H9 (cell line): Measurements from ENCODE around the gene EMC9. TPM values are rescaled to one million over a fixed set of nuclear protein-coding genes. Genes with fewer than 3 reads are reported as not detected.

Experiments
- DNase-seq: peaks from one replicate; pipeline ENCODE4 v3.0.0-alpha.2; 2017
- H2AFZ ChIP-seq: one replicate; pipeline ENCODE4 v1.6.1; 2013; ENCODE audit warnings: mild to moderate bottlenecking, low read length, control low read depth, moderate library complexity
- H2AK5ac ChIP-seq: 2 replicates; pipeline ENCODE4 v1.6.1; 2013; ENCODE audit warnings: low read length, control low read depth, mixed read lengths; ENCODE audit not compliant: insufficient read length
- H2BK120ac ChIP-seq: one replicate; pipeline ENCODE4 v1.6.1; 2013; ENCODE audit warnings: low read depth, mild to moderate bottlenecking, low read length, control low read depth, inconsistent platforms; ENCODE audit not compliant: poor library complexity, severe bottlenecking
- H2BK12ac ChIP-seq: 2 replicates; pipeline ENCODE4 v1.6.1; 2013; ENCODE audit warnings: low read length, control low read depth, mixed read lengths, low read depth; ENCODE audit not compliant: insufficient read length
- H2BK15ac ChIP-seq: 2 replicates; pipeline ENCODE4 v1.6.1; 2013; ENCODE audit warnings: low read depth, low read length, control low read depth
- H2BK20ac ChIP-seq: one replicate; pipeline ENCODE4 v1.6.1; 2013; ENCODE audit warnings: low read depth, mild to moderate bottlenecking, low read length, control low read depth, inconsistent platforms; ENCODE audit not compliant: poor library complexity, severe bottlenecking
- H2BK5ac ChIP-seq: 2 replicates; pipeline ENCODE4 v1.6.1; 2013; ENCODE audit warnings: low read length, control low read depth, mixed read lengths; ENCODE audit not compliant: insufficient read length
- H3K14ac ChIP-seq: 2 replicates; pipeline ENCODE4 v1.6.1; 2013; ENCODE audit warnings: low read length, control low read depth; ENCODE audit not compliant: insufficient read depth
- H3K18ac ChIP-seq: 2 replicates; pipeline ENCODE4 v1.6.1; 2013; ENCODE audit warnings: low read depth, mild to moderate bottlenecking, mixed read lengths, low read length, control low read depth; ENCODE audit not compliant: insufficient read length
- H3K23ac ChIP-seq: 2 replicates; pipeline ENCODE4 v1.6.1; 2013; ENCODE audit warnings: low read length, control low read depth, mixed read lengths, low read depth; ENCODE audit not compliant: insufficient read length
- H3K23me2 ChIP-seq: 2 replicates; pipeline ENCODE4 v1.6.1; 2013; ENCODE audit warnings: low read depth, mild to moderate bottlenecking, mixed read lengths, low read length, control low read depth; ENCODE audit not compliant: insufficient read length, poor library complexity, severe bottlenecking
- H3K27ac ChIP-seq: 2 replicates; pipeline ENCODE4 v1.5.1; 2013; ENCODE audit warnings: low read length, control low read depth, mixed read lengths, low read depth; ENCODE audit not compliant: insufficient read length
- H3K27me3 ChIP-seq: 2 replicates; pipeline ENCODE4 v1.6.1; 2013; ENCODE audit warnings: low read length, control low read depth, inconsistent platforms; ENCODE audit not compliant: insufficient read depth
- H3K4ac ChIP-seq: 2 replicates; pipeline ENCODE4 v1.6.1; 2013; ENCODE audit warnings: low read depth, mild to moderate bottlenecking, control low read depth, inconsistent platforms, low read length, moderate library complexity
- H3K4me1 ChIP-seq: 2 replicates; pipeline ENCODE4 v1.6.1; 2013; ENCODE audit warnings: low read length, control low read depth, inconsistent platforms; ENCODE audit not compliant: insufficient read depth
- H3K4me2 ChIP-seq: 2 replicates; pipeline ENCODE4 v1.6.1; 2013; ENCODE audit warnings: low read length, control low read depth, mixed read lengths; ENCODE audit not compliant: insufficient read length, insufficient read depth
- H3K56ac ChIP-seq: 2 replicates; pipeline ENCODE4 v1.6.1; 2013; ENCODE audit warnings: low read depth, mild to moderate bottlenecking, mixed read lengths, low read length, control low read depth; ENCODE audit not compliant: insufficient read length
- H3K79me1 ChIP-seq: 2 replicates; pipeline ENCODE4 v1.6.1; 2013; ENCODE audit warnings: low read depth, mild to moderate bottlenecking, moderate library complexity, low read length, control low read depth, inconsistent platforms; ENCODE audit not compliant: insufficient read depth, poor library complexity, severe bottlenecking
- H3K79me2 ChIP-seq: 2 replicates; pipeline ENCODE4 v1.6.1; 2013; ENCODE audit warnings: low read length, control low read depth, inconsistent platforms; ENCODE audit not compliant: insufficient read depth
- H3K9ac ChIP-seq: 2 replicates; pipeline ENCODE4 v1.6.1; 2013; ENCODE audit warnings: low read length, control low read depth, mixed read lengths; ENCODE audit not compliant: insufficient read length; ENCODE audit errors: extremely low read depth
- H3K9me3 ChIP-seq: one replicate; pipeline ENCODE4 v1.6.1; 2013; ENCODE audit warnings: low read depth, low read length, inconsistent platforms; ENCODE audit not compliant: control insufficient read depth
- H3T11ph ChIP-seq: one replicate; pipeline ENCODE4 v1.6.1; 2013; ENCODE audit warnings: mild to moderate bottlenecking, low read length, control low read depth, inconsistent platforms
- H4K20me1 ChIP-seq: one replicate; pipeline ENCODE4 v1.6.1; 2013; ENCODE audit not compliant: control insufficient read depth, insufficient read length, insufficient read depth
- H4K5ac ChIP-seq: 2 replicates; pipeline ENCODE4 v1.6.1; 2013; ENCODE audit warnings: low read depth, mild to moderate bottlenecking, mixed read lengths, low read length, control low read depth; ENCODE audit not compliant: insufficient read length
- H4K8ac ChIP-seq: replicated peaks from 2 replicates; pipeline ENCODE4 v1.6.1; 2013; ENCODE audit warnings: low read length, control low read depth, mixed read lengths, low read depth; ENCODE audit not compliant: insufficient read length
- H4K91ac ChIP-seq: 2 replicates; pipeline ENCODE4 v1.6.1; 2013; ENCODE audit warnings: low read depth, mild to moderate bottlenecking, moderate library complexity, mixed read lengths, low read length, control low read depth; ENCODE audit not compliant: insufficient read length
- H3K27ac Mint-ChIP-seq, 3 experiments: 2 replicates in 2 of 3; 3 replicates in 1 of 3; pipeline ENCODE4 v1.8.0; 2020 to 2021; ENCODE audit warnings: mixed read lengths in 3 of 3, mild to moderate bottlenecking in 1 of 3, moderate library complexity in 1 of 3
- H3K27me3 Mint-ChIP-seq: 2 replicates; pipeline ENCODE4 v1.8.0; 2021; ENCODE audit warnings: low read depth, mild to moderate bottlenecking, moderate library complexity, mixed read lengths
- H3K36me3 Mint-ChIP-seq, 3 experiments: 2 replicates in 2 of 3; 3 replicates in 1 of 3; pipeline ENCODE4 v1.8.0; 2020 to 2021; ENCODE audit warnings: low read depth in 3 of 3, mixed read lengths in 3 of 3; ENCODE audit not compliant: insufficient read depth in 1 of 3
- H3K4me1 Mint-ChIP-seq, 2 experiments: 2 replicates each; pipeline ENCODE4 v1.8.0; 2020; ENCODE audit warnings: mixed read lengths in 2 of 2
- H3K4me3 Mint-ChIP-seq, 2 experiments: 2 replicates in 1 of 2; 3 replicates in 1 of 2; pipeline ENCODE4 v1.8.0; 2020 to 2021; ENCODE audit warnings: mild to moderate bottlenecking in 2 of 2, mixed read lengths in 2 of 2, moderate library complexity in 1 of 2
- H3K9me3 Mint-ChIP-seq, 2 experiments: 2 replicates in 1 of 2; 3 replicates in 1 of 2; pipeline ENCODE4 v1.8.0; 2020; ENCODE audit warnings: mild to moderate bottlenecking in 2 of 2, mixed read lengths in 2 of 2, moderate library complexity in 1 of 2
- WGBS: extraction: QIAGEN DNeasy Blood & Tissue Kit; methylation state at CpG from one replicate; pipeline ENCODE4 v1.1.7; 2013; ENCODE audit warnings: missing lambda C conversion rate, low lambda C conversion rate, mixed read lengths; ENCODE audit not compliant: insufficient read length; ENCODE audit errors: extremely low coverage; 5-methylcytosine and 5-hydroxymethylcytosine counted together
- total RNA-seq: library from RNA; stranded (reverse); gene quantifications from 2 replicates; pipeline ENCODE4 v1.2.1, GENCODE V29; 2021
- TF ChIP-seq, protein P1 (sequence below): fragments of 200-600 bp; sonication (generic); conservative IDR thresholded peaks from 3 replicates; pipeline ENCODE4 v1.8.0; 2021; ENCODE audit warnings: antibody characterized with exemption, mild to moderate bottlenecking

Gene EMC9
- total RNA-seq, 1 experiment from 2014 or later, result 52.9 TPM

DNA sequence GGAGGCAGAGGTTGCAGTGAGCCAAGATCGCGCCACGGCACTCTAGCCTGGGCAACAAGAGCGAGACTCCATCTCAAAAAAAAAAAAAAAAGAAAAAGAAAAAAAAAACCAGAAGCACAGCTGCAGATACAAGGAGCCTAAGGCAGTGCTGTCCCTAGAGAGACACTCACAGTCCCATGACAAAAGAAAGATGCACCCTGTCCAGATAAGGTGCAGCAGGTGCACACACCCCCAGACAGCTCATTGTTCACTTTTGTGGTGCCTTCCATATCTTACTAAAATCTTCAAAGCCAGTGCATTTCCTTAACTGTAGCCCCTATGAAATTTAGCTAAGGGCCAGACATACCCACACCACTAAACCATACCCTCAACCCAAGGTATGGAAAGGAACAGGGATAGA is 19.0 kb downstream of the EMC9 start:
- Histone ChIP-seq H4K5ac (no peak overlapping the region), H3K23me2 (no peaks in the 10 kb centered on the region), H2BK20ac (no peak overlapping the region), H3K9ac (no peak overlapping the region), H2AK5ac (no peak overlapping the region), H2BK15ac (no peak overlapping the region), H3K79me2 (no peaks in the 10 kb centered on the region), H3K56ac (no peak overlapping the region), H4K20me1 (no peaks in the 10 kb centered on the region), H3K18ac (no peak overlapping the region), H3K27me3 (no peaks in the 10 kb centered on the region), H3K79me1 (no peaks in the 10 kb centered on the region), H3K4me2 (no peak overlapping the region), H4K8ac (no peak overlapping the region), H3K4ac (no peak overlapping the region), H3K9me3 (no peaks in the 10 kb centered on the region), H2BK12ac (no peak overlapping the region), H3K4me1 (no peaks in the 10 kb centered on the region), H2BK5ac (no peak overlapping the region), H3K14ac (no peak overlapping the region), H3K27ac (no peak overlapping the region), H3K23ac (no peak overlapping the region), H2BK120ac (no peak overlapping the region), H3T11ph (no peak overlapping the region), H4K91ac (no peak overlapping the region), H2AFZ (no peak overlapping the region)
- H3K27me3 Mint-ChIP-seq, result no peaks in the 10 kb centered on the region
- H3K4me1 Mint-ChIP-seq, result no peaks in the 10 kb centered on the region
- H3K36me3 Mint-ChIP-seq, result peaks cover 24 to 64% (median 56%) of the 10 kb centered on the region in 3 experiments; a peak in 6 of 7 replicates
- DNase-seq, result no peak
- WGBS, result no CpG with 5 or more reads among the region's 4 CpGs
- no peak overlapping the region for H3K27ac Mint-ChIP-seq
- no peaks in the 10 kb centered on the region for H3K9me3 Mint-ChIP-seq
- H3K4me3 Mint-ChIP-seq, result no peak overlapping the region
- TF ChIP-seq, protein P1, sequence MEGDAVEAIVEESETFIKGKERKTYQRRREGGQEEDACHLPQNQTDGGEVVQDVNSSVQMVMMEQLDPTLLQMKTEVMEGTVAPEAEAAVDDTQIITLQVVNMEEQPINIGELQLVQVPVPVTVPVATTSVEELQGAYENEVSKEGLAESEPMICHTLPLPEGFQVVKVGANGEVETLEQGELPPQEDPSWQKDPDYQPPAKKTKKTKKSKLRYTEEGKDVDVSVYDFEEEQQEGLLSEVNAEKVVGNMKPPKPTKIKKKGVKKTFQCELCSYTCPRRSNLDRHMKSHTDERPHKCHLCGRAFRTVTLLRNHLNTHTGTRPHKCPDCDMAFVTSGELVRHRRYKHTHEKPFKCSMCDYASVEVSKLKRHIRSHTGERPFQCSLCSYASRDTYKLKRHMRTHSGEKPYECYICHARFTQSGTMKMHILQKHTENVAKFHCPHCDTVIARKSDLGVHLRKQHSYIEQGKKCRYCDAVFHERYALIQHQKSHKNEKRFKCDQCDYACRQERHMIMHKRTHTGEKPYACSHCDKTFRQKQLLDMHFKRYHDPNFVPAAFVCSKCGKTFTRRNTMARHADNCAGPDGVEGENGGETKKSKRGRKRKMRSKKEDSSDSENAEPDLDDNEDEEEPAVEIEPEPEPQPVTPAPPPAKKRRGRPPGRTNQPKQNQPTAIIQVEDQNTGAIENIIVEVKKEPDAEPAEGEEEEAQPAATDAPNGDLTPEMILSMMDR, result no peak
